Measurements from ENCODE around the gene PLBD2. TPM values are rescaled to one million over a fixed set of nuclear protein-coding genes. Genes with fewer than 3 reads are reported as not detected.

PLBD2 gene
- total and polyA plus RNA-seq, 2 donors from 2014 or later, result 12.1 to 37.9 TPM

DNA sequence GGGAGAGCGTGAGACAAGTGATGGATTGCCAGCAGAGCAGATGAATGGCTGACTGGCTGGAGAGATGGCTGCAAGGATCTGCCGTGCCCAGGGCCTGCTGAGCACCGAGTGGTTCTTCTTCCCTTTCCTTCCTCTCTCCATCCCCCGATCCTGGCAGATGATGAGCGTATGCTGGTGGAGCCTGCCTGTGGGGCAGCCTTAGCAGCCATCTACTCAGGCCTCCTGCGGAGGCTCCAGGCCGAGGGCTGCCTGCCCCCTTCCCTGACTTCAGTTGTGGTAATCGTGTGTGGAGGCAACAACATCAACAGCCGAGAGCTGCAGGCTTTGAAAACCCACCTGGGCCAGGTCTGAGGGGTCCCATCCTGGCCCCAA is 79.3 kb downstream of the PLBD2 start:
- H3K27me3 ChIP-seq (ENCODE audit: control insufficient read depth, insufficient read depth, low read length), result no peaks in the 10 kb centered on the region
- H3K4me3 ChIP-seq (ENCODE audit: low read length in 3 of 3), result no peak overlapping the region
- no peaks in the 10 kb centered on the region for H3K9me3 ChIP-seq (ENCODE audit: control insufficient read depth in 2 of 3, insufficient read depth in 1 of 3, low read length in 3 of 3)
- H3K4me1 ChIP-seq (ENCODE audit: control insufficient read depth in 2 of 3, insufficient read depth in 2 of 3, low read depth in 1 of 3, low read length in 3 of 3), result no peaks in the 10 kb centered on the region
- peaks cover 0 to 2% (median 0%) of the 10 kb centered on the region in 3 donors for H3K36me3 ChIP-seq (ENCODE audit: control insufficient read depth in 2 of 3, insufficient read depth in 3 of 3, low read length in 3 of 3)
- intact Hi-C loops (cut with DNase I), result no loop called here
- H3K27ac ChIP-seq (ENCODE audit: low read depth in 2 of 2, low read length in 2 of 2), result no peak overlapping the region
- peak in 1 of 5 donors; percentile 29 for DNase-seq
- FAIRE-seq, result no peak
- TF ChIP-seq, protein P1, sequence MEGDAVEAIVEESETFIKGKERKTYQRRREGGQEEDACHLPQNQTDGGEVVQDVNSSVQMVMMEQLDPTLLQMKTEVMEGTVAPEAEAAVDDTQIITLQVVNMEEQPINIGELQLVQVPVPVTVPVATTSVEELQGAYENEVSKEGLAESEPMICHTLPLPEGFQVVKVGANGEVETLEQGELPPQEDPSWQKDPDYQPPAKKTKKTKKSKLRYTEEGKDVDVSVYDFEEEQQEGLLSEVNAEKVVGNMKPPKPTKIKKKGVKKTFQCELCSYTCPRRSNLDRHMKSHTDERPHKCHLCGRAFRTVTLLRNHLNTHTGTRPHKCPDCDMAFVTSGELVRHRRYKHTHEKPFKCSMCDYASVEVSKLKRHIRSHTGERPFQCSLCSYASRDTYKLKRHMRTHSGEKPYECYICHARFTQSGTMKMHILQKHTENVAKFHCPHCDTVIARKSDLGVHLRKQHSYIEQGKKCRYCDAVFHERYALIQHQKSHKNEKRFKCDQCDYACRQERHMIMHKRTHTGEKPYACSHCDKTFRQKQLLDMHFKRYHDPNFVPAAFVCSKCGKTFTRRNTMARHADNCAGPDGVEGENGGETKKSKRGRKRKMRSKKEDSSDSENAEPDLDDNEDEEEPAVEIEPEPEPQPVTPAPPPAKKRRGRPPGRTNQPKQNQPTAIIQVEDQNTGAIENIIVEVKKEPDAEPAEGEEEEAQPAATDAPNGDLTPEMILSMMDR (IDR thresholded peaks at IDR 0.05; ENCODE audit: borderline replicate concordance, extremely low read depth, insufficient read depth), result no peak
- no peak overlapping the region for H3K9ac ChIP-seq (ENCODE audit: low read length in 3 of 3)

DNA sequence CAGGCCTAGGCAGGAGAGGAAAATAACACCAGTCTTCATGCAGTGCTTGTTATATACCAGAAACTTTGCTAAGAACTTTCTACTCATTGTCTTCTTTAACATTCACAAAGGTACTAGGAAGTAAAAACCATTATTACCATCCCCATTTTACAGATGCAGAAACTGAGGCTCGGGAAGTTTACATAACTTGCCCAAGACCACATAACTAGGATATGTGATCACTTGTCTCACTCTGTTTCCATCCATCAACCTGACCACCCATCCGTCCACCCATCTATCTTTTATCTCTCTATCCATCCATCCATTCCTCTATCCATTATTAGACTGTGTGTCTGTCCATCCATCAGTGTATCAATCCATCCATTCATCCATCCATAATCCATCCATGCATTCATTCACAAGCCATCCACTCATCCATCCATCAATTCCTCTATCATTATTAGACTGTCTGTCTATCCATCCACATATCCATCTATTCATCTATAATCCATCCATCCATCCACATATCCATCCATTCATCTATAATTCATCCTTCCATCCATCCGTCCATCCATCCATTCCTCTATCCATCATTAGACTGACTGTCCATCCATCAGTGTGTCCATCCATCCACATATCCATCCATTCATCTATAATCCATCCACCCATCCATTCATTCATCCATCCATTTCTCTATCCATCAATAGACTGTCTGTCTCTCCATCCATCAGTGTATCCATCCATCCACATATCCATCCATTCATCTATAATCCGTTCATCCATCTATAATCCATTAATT is 80.3 kb downstream of the PLBD2 start:
- no peak for FAIRE-seq
- no peak overlapping the region for H3K27ac ChIP-seq (ENCODE audit: low read depth in 2 of 2, low read length in 2 of 2)
- no peak overlapping the region for H3K4me3 ChIP-seq (ENCODE audit: low read length in 3 of 3)
- no peak overlapping the region for H3K9ac ChIP-seq (ENCODE audit: low read length in 3 of 3)
- TF ChIP-seq, protein P1 (IDR thresholded peaks at IDR 0.05; ENCODE audit: borderline replicate concordance, extremely low read depth, insufficient read depth), result no peak
- H3K9me3 ChIP-seq (ENCODE audit: control insufficient read depth in 2 of 3, insufficient read depth in 1 of 3, low read length in 3 of 3), result no peaks in the 10 kb centered on the region
- intact Hi-C loops (cut with DNase I), result no loop called here
- no peaks in the 10 kb centered on the region for H3K4me1 ChIP-seq (ENCODE audit: control insufficient read depth in 2 of 3, insufficient read depth in 2 of 3, low read depth in 1 of 3, low read length in 3 of 3)
- peaks cover 0 to 2% (median 0%) of the 10 kb centered on the region in 3 donors for H3K36me3 ChIP-seq (ENCODE audit: control insufficient read depth in 2 of 3, insufficient read depth in 3 of 3, low read length in 3 of 3)
- DNase-seq, result no peak
- H3K27me3 ChIP-seq (ENCODE audit: control insufficient read depth, insufficient read depth, low read length), result no peaks in the 10 kb centered on the region

DNA sequence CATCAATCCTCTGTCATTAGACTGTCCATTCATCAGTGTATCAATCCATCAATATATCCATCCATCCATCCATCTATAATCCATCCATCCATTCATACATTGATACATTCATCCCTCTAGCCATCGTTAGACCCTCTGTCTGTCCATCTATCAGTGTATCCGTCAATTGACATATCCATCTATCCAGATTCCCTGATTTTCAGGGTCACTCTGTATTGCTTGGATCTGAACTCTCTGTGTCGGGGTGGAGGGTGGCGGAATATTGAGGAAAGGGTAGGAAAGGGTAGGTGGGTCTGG is 80.9 kb downstream of the PLBD2 start:
- TF ChIP-seq, protein P1 (IDR thresholded peaks at IDR 0.05; ENCODE audit: borderline replicate concordance, extremely low read depth, insufficient read depth), result no peak
- Histone ChIP-seq H3K36me3 (ENCODE audit: control insufficient read depth in 2 of 3, insufficient read depth in 3 of 3, low read length in 3 of 3) (peaks cover 0 to 2% (median 0%) of the 10 kb centered on the region in 3 donors), H3K4me3 (ENCODE audit: low read length in 3 of 3) (no peak overlapping the region), H3K9me3 (ENCODE audit: control insufficient read depth in 2 of 3, insufficient read depth in 1 of 3, low read length in 3 of 3) (no peaks in the 10 kb centered on the region), H3K27ac (ENCODE audit: low read depth in 2 of 2, low read length in 2 of 2) (no peak overlapping the region), H3K4me1 (ENCODE audit: control insufficient read depth in 2 of 3, insufficient read depth in 2 of 3, low read depth in 1 of 3, low read length in 3 of 3) (no peaks in the 10 kb centered on the region), H3K27me3 (ENCODE audit: control insufficient read depth, insufficient read depth, low read length) (no peaks in the 10 kb centered on the region), H3K9ac (ENCODE audit: low read length in 3 of 3) (no peak overlapping the region)
- FAIRE-seq, result no peak
- intact Hi-C loops (cut with DNase I), result no loop called here
- no peak for DNase-seq
